HG02588 (cell line): ENCODE data around the gene COL7A1.
A peak's percentile ranks its signal among the peaks of the same experiment; 100 is the strongest.
"Not testable (repeated sequence)": the region's sequence is repeated elsewhere in the genome, so short reads cannot be mapped to it uniquely, and the experiment has no call there.

Experiments
- ATAC-seq: cut with Tn5 transposase; IDR thresholded peaks from one replicate; pipeline ENCODE4 v1.9.1; 2021; ENCODE audit warnings: mild to moderate bottlenecking, moderate library complexity; ENCODE audit not compliant: unreplicated experiment

Gene COL7A1

DNA sequence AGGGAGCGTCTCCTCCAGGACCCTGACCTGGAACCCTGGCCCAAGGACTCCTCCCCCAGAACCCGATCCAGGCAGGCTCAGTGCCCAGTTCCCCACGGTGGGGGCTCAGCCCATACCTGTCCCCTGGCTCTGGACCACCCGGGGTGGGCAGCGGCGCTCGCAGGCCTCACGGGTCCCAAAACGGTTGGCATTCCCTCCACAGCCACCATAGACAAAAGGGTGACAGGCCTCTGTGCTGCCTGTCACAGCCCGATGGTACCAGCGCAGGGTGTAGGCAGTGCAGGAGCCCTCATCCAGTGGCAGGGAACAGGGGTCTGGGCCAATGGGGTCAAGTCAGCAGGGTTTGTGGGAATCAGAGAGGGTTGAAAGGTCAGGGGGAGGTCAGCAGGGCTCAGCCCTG, 30.5 kb downstream of the COL7A1 start:
- ATAC-seq, result no peak

DNA sequence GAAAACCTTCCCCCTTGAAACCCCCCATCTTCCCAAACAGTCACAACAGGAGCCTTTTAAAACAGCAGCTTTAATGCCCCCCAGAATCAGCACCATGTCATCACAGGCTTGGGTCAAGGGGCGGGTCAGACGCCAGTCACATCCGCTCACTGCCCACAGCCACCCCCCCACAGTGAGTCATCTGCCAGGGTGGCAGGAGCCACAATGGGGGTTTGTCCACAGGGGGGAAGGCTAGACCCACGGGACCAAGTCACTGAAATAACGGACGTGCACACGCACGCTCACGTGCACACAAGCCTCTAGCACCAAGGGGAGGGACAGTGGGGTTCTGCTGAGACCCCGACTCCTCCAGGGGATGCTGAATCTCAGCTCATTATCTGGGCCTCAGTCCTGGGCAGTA, 31.1 kb downstream of the COL7A1 start:
- ATAC-seq, result no peak

DNA sequence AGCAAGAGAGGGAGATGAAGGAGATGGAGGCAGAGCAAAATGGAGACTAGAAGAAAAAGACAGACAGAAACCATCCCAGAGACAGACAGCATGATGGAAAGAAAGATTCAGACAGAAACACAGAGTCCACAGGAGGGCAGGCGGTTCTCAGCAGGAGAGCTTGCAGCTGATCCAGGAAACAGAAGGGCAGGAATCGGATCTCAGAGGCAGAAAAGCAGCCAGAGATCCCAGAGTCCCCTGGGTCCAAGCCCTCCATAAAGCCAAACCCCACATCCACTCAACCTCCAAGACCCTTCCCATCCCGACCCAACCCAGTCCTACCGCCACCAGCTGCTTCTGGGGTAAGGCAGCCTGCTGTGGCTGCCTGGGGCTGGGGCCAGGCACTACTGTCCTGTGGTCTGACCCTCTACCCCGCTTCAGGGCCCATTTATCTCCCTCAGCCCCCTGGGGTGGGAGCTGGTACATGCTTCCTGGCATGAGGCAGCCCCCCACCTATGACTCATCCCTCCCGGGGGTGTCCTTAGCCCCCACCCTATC, 31.7 kb downstream of the COL7A1 start, which contains the start of gene UCN2:
TSS of gene UCN2 (minus strand) at position 400 of the 537 bp plus-strand sequence. CDS start 657 bp downstream, outside the sequence.
- ATAC-seq, result no peak

DNA sequence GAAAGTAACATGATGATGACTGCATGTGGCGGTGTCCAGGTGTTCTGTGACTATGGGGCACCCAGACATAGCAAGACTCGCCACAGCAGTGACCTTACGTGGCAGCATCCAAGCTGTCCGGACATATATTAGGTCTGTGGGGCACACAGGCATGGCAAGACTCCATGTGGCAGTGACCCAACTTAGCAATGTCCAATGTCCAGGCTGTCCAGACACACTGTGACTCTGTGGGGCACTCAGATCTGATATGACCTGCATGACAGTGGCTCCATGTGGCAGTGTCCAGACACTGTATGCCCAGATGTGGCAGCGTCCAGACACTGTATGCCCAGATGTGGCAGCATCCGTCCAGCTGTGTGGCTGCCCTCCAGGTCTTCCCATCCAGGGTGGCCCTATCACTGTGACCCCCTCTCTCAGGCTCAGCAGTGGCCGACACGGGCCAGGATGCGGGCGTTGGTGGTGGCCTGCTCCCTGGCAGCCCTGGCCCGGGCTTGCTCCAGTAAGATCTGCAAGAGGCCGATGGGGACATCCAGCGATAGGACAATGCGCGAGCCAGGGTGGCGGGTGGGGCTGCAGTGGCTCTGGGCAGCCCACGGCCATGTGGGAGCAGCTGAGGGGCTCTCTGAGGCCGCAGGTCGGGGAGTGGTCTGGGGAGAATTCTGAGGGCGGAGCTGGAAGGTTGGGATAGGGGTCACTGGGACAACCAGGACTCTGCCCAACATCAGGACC, 32.6 kb downstream of the COL7A1 start:
- ATAC-seq, result no peak

DNA sequence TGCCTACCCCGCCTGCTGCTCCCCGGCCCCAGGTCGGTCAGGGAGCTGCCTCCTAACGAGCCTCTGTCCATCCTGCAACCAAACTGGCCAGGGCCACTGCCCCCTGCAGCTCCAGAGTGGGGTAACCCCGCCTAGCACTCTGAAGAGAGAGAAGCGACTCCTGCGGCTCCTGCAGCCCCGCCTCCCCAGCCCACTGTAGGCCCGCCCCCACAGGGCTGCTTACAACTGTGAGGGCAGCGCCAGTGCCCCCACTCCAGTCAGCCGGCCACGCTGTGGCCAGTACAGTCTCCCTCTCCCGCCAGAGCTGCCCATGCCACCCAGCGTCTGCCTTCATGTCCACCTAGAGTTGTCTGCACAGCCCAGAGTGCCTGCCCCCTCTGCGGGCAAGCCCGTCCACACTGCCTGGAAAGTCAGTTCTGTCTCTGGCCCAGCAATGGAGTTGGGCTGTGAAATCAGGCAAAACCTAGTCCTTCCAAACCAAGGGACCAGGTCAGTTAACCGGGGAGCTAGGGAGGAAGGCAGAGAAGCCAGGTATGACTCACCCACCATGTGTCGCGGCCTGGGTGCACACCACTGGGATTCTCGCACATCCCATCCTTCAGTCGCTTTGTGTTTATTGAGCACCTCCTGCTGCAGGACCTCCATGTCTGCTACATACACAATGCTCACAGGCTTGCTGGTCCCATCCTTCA, 33.9 kb downstream of the COL7A1 start:
- ATAC-seq, result no peak

DNA sequence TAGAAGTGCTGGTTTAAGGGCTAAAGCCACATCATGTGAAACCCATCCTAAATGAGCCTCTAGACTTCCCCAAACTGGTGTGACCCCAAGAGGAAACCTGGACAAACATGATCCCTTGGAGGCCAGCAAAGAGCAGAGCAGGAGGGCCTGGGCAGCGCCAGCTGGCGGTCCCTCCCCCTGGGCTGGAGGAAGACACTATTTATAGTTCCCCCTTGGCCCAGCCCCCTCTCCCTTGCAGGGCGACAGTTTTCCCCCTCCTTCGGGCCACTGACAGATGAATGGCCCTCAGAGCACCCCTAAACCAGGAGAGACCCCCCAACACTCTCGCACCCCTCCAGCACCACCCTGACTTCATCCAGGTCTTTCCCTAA, 34.5 kb downstream of the COL7A1 start:
- ATAC-seq, result no peak

DNA sequence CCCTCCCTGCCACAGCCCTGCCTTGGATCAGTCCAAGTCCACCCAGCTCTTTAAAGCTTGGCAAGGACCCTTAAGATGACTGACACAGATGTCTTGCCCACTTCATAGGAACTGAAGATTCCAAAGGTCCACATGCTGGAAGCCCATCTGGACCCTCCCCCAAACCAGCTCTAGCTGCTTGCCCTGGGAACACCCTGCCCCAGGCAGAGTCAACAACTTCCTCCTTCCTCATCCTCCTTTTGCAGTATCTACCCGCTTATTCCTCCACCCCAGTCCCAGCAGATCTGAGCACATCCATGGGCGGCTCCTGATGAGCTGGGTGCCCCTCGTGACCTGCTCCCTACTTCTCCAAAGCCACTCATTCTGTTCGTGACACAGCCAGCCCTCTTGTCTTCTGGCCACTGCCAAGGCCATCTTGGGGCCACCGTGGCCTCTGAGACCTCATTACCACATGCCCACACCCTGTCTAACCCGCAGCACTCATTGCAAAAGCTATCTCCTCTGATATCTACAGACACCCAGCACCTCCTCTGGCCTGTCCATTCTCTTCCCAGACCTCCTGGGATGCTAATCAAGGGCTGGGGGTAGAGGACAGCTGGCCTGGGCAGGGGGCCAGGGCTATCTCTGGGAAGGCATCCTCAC, 36.5 kb downstream of the COL7A1 start:
- no peak for ATAC-seq

DNA sequence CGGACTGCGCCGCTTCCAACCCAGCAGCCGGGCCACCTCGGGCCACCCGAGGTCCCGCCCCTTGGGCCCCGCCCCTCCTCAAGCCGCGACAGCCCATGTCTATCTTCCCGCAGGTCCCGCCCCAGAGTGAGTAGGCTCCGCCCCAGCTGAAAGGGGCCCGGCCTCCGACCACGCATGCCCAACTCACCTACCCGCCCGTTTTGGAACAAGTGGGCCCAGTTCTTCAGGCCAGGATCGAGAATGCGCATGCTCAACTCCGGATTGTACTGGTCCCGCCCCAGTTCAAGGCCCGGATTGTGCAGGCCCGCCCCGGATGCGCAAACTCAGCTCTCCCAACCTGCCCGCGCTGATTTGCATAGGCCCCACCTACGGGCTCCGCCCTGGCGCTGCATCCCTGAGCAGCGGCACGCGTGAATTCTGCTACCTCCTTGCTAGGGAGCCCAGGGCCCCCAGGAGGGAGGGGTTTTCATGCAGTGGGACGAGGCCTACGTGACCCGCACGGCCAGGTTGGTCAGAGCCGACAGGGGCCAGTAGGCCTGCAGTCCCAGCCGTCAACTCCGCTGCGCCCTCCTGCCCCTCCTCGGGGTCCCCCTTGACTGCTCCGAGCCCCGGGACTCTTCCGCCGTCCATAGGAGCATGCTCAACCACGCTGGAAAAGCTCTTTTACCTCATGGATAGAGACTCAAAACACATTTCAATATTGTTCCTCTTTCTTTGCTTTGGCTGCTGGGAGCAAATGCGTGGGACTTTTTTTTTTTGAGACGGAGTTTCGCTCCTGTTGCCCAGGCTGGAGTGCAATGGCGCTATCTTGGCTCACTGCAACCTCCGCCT, 38.1 kb downstream of the COL7A1 start, which contains the start of gene PFKFB4:
TSS of gene PFKFB4 (minus strand) at position 8 of the 831 bp plus-strand sequence. CDS start 26 bp downstream, outside the sequence.
- peak; percentile 83 for ATAC-seq

DNA sequence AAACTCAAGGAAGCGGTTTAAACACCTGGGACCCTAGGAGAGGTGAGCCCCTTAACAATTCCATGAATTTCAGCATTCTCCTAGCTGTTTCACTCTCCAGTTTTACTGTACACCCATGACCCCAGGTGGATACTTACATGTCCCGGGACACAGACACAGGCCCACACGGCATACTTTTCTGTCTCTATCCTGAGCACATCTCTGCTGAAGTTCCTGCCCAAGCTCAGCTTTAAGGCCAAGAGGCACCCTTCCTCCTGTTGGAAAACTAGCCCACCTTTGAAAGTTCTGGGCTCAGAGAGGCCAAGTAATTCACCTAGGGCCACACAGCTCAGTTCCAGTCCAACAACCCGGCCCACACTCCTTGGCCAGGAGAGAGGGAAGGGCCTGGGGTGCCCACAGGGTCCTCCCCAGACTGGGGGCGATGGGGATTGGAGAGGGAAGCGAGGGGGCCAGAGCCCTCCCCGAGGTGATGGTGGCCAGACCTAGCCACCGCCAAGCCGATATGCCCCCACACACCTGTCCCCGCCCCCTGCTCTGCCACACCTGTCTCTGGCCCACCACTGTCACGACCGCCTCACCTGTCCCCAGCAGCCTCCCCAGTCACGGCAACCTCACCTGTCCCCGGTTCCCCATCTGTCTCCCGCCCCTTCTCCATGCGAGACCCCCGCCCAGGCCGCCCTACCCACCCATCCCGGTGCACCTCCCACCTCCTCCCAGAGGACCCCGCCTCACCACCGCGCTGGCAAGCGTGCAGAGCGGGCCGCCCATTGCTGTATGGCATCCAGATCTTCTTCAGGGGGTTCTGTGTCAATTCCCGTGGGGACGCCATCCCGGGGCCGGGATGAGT, 39.0 kb downstream of the COL7A1 start:
- ATAC-seq, result no peak

DNA sequence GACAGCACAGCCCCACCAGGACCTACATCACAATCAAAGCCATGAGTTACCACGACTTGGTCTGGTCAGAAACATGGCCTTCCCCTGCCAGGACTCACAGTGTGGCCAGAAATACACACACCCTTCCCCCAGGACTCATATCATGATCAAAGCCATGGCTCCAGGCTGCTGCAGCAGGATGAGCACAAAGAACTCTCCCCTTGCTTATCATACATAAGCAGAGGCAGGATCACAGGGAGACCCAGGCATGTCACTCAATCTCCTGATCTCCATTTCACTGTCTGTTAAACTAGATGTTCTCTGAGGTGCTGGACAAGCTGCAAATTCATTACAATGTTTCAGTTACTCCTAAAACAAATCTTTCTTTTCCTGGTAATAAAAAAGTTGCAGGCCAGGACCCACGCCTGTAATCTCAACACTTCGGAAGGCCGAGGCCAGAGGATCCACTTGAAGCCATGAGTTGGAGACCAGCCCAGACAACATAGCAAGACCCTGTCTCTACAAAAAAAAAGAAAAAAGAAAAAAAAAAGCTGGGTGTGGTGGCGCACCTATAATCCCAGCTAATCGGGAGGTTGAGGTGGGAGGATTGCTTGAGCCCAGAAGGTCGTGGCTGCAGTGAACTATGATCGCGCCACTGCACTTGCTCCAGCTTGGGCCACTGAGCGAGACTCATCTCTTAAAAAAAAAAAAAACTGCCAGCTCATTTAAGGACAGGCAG, 39.7 kb downstream of the COL7A1 start:
- no peak for ATAC-seq

DNA sequence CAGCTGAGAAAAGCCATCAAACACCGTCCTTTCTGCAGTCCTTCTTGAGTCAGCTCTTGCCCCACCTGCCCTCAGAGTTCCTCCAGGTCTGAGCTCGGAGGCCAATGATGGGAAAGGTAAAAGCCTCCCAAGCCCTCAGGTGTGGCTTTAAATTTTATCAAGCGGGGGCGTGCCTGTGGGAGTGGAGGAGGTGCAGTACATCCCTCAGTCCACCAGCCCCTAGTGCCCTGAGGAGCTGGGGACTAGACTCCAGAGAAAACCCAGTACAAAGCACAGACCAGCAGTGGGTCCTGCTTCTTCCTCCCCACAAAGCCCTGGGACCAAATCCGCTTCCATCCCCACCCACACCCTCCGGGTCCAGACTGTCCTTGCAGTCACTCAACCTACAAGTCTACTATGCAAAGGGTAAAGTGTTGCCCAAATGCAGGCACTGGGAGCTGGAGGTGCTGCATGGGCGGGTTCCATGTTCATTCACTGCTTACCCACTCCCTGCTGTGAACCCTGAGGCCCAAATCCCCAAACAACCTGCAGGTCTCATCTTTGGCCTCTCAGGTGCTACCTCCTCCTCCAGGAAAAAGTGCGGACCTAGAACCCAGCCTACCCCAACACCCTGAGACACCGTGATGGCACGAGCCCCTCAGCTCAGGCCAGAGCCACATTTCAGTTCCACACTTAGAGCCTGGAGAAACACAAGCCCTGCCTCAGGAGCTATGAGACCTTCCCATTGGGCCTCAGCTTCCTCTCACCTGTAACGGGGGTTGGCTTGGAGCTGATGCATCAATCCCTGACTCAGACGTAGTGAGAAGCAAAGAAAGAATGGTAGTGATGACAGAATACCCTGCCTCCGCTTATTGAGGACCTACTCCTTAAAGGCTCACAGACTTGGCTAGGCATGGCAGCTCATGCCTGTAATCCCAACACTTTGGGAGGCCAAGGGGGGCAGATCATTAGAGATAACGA, 41.0 kb downstream of the COL7A1 start:
- ATAC-seq, result no peak

DNA sequence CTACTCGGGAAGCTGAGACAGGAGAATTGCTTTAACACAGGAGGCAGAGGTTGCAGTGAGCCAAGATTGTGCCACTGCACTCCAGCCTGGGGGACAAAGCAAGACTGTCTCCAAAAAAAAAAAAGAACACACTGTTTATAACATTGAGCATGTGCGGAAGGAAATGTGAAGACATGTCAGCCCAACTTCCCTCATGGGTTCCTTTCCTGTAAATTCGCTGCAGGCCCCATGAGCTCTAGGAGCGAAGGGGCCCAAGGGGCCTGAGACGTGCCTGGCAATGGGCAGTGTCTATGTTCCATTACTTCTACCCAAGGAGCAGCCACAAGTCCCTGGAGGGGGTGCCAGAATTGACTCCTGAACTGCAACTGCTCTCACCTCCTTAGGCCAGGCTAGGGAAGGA, 41.8 kb downstream of the COL7A1 start:
- no peak for ATAC-seq

DNA sequence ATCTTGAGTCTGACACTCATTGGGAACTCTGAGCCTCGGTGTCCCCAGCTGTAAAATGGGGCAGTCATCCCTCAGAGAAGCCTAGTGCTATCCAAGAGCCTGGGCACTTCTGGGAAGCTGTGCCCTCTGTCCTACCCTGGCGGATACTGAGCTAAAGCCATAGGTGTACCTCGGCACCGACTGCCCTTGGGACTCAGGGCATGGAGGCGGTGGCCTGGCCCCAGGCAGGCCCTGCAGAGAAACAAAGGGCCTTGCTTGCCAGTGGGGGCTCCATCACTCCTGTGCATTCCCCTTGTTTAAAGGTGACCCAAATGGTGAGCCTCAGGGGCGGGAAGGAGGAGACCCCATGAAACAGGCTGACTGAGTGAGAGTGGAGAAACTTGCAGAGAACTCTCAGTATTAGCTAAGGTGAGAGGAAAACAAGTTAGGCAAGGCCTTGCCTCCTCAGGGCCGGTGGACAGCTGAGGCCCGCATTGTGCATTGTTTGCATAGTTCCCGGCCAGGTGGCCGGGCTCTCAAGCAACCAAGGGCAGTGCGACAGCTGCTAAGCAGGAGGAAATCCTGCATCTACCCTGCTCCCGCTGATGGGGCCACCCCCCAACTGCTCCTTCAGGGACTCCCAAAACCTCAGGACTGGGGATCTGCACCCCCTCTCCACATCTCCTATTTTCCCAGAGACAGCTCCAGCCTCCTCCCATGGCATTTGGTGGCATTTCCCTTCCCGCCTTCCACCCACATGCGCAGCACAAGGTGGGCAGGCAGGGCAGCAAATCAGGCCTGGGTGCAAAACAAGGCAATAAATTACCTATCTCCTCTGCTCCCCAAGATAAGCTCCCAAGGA, 42.8 kb downstream of the COL7A1 start:
- no peak for ATAC-seq

DNA sequence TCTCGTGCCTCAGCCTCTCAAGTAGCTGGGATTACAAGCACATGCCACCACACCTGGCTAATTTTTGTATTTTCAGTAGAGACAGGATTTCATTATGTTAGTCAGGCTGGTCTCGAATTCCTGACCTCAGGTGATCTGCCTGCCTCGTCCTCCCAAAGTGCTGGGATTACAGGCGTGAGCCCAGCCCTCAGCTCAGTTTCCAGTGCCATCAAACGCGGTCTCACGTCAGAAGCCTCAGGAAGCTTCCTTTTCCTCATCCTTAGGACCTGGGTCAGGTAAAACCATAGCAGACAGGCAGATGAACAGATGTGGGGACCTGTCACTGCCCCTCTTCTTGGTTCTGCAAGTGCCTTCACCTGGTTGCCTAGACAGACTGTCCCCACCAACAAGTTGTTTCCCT, 43.5 kb downstream of the COL7A1 start:
- ATAC-seq, result not testable (repeated sequence)

DNA sequence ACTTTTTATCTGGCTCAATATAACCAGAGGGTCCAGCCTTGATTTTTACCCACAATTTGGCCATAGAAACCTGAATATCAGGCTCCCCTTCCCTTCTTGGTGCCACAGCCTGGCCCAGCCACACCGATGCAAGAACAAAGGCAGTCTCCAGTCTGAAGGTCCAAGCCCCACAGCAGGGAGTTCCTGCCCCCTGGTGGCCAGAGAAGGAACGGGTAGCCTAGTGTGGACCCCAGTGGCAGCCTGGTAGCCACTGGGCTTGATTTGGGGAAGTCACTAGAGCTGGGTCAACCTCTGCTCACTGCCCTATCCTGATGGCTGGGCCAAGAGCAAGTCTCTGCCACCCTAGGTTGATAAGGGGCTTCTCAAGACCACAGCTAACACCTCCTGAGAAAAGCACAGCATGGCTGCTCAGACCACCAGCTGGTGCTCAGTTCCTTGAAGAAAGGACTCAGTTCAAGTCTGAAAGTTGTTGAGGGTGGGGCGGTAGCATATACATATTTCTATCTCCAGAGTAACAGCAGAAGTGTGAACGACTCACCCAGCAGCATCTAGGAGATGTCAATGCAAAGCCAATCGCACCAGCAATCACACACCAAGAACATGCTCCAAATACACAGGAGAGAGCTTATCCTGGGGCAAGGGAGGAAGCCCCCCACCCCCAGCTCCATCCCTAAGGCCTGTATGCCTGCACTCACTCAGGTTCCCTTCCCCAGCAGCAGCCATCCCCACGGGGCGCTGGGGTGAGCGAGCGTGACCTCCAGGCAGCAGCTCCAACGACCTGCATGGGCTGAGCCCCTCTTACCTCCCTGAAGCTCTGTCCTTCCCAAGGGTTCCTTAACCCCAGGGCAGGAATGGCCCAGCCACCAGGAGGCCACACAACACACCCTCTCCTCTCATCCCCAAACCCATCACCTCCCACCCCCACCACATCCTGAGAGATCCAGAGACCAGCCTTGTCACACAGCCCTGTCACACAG, 46.1 kb downstream of the COL7A1 start:
- ATAC-seq, result peak; percentile 55

DNA sequence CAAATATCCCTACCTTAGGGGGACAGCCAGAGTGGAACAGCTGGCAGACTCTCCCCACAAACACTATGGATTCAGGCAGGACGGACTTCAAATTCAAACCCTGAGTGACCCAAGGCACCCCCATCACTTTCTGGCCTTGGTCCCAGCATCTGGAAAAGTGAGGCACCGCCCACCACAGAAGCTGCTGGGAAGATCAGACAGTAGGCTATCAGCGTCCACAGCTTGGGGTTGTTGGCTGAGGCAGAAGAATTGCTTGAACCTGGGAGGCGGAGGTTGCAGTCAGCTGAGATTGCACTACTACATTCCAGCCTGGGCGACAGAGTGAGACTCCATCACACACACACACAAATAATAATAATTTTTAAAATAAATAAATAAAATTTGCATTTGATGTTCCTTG, 47.0 kb downstream of the COL7A1 start:
- no peak for ATAC-seq
